GM18505 (cell line): ENCODE data around the gene HHAT.

Experiments
- ATAC-seq: cut with Tn5 transposase; IDR thresholded peaks from one replicate; pipeline ENCODE4 v1.9.1; 2021; ENCODE audit not compliant: unreplicated experiment
- POLR2A ChIP-seq: IDR thresholded peaks from 4 replicates; pipeline ENCODE4 v1.6.1; 2011; ENCODE audit warnings: borderline replicate concordance; ENCODE audit not compliant: insufficient read depth, insufficient read length; ENCODE audit errors: extremely low read depth

HHAT gene

GRCh38 chr1:210587566-210587965, 258.9 kb downstream of the HHAT start:
- no peak for ATAC-seq
- no peak for TF ChIP-seq POLR2A

GRCh38 chr1:210588357-210588756, 259.7 kb downstream of the HHAT start:
- no peak for TF ChIP-seq POLR2A
- no peak for ATAC-seq

GRCh38 chr1:210588946-210589345, 260.2 kb downstream of the HHAT start:
- no peak for TF ChIP-seq POLR2A

GRCh38 chr1:210591214-210591613, 262.5 kb downstream of the HHAT start:
- ATAC-seq: no peak
- TF ChIP-seq POLR2A: no peak

More at GRCh38 chr1:210588946-210589345, 260.2 kb downstream of the HHAT start:
- no peak for ATAC-seq

GRCh38 chr1:210594605-210595004, 265.9 kb downstream of the HHAT start:
- TF ChIP-seq POLR2A: no peak
- ATAC-seq: no peak

- no peak for TF ChIP-seq POLR2A
- no peak for ATAC-seq
Measured at GRCh38 chr1:210596641-210597040, 267.9 kb downstream of the HHAT start.

- peak; percentile 75 for ATAC-seq
- TF ChIP-seq POLR2A: no peak
Measured at GRCh38 chr1:210597555-210598134, 268.9 kb downstream of the HHAT start.

- ATAC-seq: no peak
- no peak for TF ChIP-seq POLR2A
Measured at GRCh38 chr1:210598135-210598652, 269.5 kb downstream of the HHAT start.

GRCh38 chr1:210600421-210601159, 271.9 kb downstream of the HHAT start:
- no peak for TF ChIP-seq POLR2A
- ATAC-seq: no peak

GRCh38 chr1:210603123-210603522, 274.4 kb downstream of the HHAT start:
- TF ChIP-seq POLR2A: no peak
- no peak for ATAC-seq

- no peak for ATAC-seq
- TF ChIP-seq POLR2A: no peak
Measured at GRCh38 chr1:210605099-210605498, 276.4 kb downstream of the HHAT start.

GRCh38 chr1:210607361-210607760, 278.7 kb downstream of the HHAT start:
- no peak for ATAC-seq
- TF ChIP-seq POLR2A: no peak

- no peak for ATAC-seq
- TF ChIP-seq POLR2A: no peak
Measured at GRCh38 chr1:210608767-210609166, 280.1 kb downstream of the HHAT start.

GRCh38 chr1:210616356-210616755, 287.7 kb downstream of the HHAT start:
- ATAC-seq: no peak

More at GRCh38 chr1:210616356-210616755, 287.7 kb downstream of the HHAT start:
- TF ChIP-seq POLR2A: no peak
